Panc1 (cell line): ENCODE measurements around the gene SHISA4. TPM values are rescaled to one million over a fixed set of nuclear protein-coding genes. Genes with fewer than 3 reads are reported as not detected.

ENCODE experiments used
- ATAC-seq: fragments of 200-7000 bp; cut with Tn5 transposase; 2 replicates; pipeline ENCODE4 v1.9.1; 2020; ENCODE audit warnings: mild to moderate bottlenecking, moderate library complexity
- BruUV-seq: library from RNA; stranded (reverse); fragments of 400-500 nt; replicated peaks from 2 replicates; lab custom pipeline; 2021; lab: Mats Ljungman, UMichigan
- CTCF ChIA-PET: fragments of 300-600 bp; sonication (Branson Sonifier 250); formaldehyde crosslinking; loops from one replicate; lab custom pipeline; 2022; ENCODE audit warnings: antibody characterized with exemption; lab: Charles Lee
- POLR2A ChIA-PET: fragments of 300-600 bp; sonication (Branson Sonifier 250); formaldehyde crosslinking; loops from one replicate; lab custom pipeline; 2022; ENCODE audit warnings: antibody characterized with exemption; lab: Charles Lee
- DNase-seq: peaks from one replicate; pipeline ENCODE4 v3.0.0-alpha.2; 2010; ENCODE audit warnings: low read depth, low spot score
- H3K27ac ChIP-seq: 2 replicates; pipeline ENCODE4 v1.5.1; 2011; ENCODE audit warnings: mild to moderate bottlenecking, low read length, inconsistent platforms
- H3K27me3 ChIP-seq: fragments of 200-500 bp; sonication (Bioruptor generic); 2 replicates; pipeline ENCODE4 v1.6.0; 2014; ENCODE audit warnings: low read length, inconsistent platforms; ENCODE audit not compliant: control insufficient read depth, insufficient read depth
- H3K36me3 ChIP-seq: fragments of 200-500 bp; sonication (Bioruptor generic); 2 replicates; pipeline ENCODE4 v1.5.1; 2014; ENCODE audit warnings: inconsistent platforms, mild to moderate bottlenecking, low read length, moderate library complexity; ENCODE audit not compliant: control insufficient read depth, insufficient read depth
- H3K4me1 ChIP-seq: 2 replicates; pipeline ENCODE4 v1.5.1; 2011; ENCODE audit warnings: inconsistent platforms, mild to moderate bottlenecking, low read length, moderate library complexity; ENCODE audit not compliant: control insufficient read depth, insufficient read depth
- H3K4me3 ChIP-seq, 2 experiments: 2 replicates each; pipeline ENCODE4 v1.5.1; 2011 to 2012; ENCODE audit warnings: low read depth in 2 of 2, low read length in 2 of 2, mild to moderate bottlenecking in 2 of 2, inconsistent platforms in 1 of 2, moderate library complexity in 1 of 2
- H3K9me3 ChIP-seq: fragments of 200-500 bp; sonication (Bioruptor generic); 2 replicates; pipeline ENCODE4 v1.5.1; 2014; ENCODE audit warnings: low read depth, mild to moderate bottlenecking, inconsistent platforms, low read length, moderate library complexity; ENCODE audit not compliant: control insufficient read depth, insufficient read depth
- POLR2AphosphoS5 ChIP-seq: IDR thresholded peaks from 2 replicates; pipeline ENCODE4 v1.6.1; 2012; ENCODE audit warnings: mild to moderate bottlenecking, low read depth, low read length, moderate library complexity
- REST ChIP-seq, 2 experiments: IDR thresholded peaks; 2 replicates each; pipeline ENCODE4 v1.6.1; 2011 to 2012; ENCODE audit warnings: low read depth in 2 of 2, control low read depth in 1 of 2, low read length in 1 of 2, mild to moderate bottlenecking in 1 of 2, moderate library complexity in 1 of 2; ENCODE audit not compliant: insufficient read depth in 1 of 2
- SIN3A ChIP-seq: IDR thresholded peaks from 2 replicates; pipeline ENCODE4 v1.6.1; 2012; ENCODE audit warnings: low read depth, mild to moderate bottlenecking, low read length, moderate library complexity, borderline replicate concordance; ENCODE audit not compliant: insufficient read depth
- TCF7L2 ChIP-seq: IDR thresholded peaks from 2 replicates; pipeline ENCODE4 v1.6.1; 2011; ENCODE audit warnings: mild to moderate bottlenecking, low read depth, low read length, inconsistent platforms
- in situ Hi-C: cut with HindIII; loops from 2 replicates; pipeline ENCODE4 v1.10.0; 2016; ENCODE audit warnings: low sequenced_read_pairs, low pct_unique_long_range_greater_than_20kb
- intact Hi-C: fragments of 100-400 bp; cut with micrococcal nuclease; formaldehyde crosslinking; loops from one replicate; pipeline ENCODE4 v1.10.0; 2022; ENCODE audit not compliant: unreplicated experiment
- total RNA-seq: library from RNA; stranded (reverse); gene quantifications from one replicate; pipeline ENCODE4 v1.2.1, GENCODE V29; 2021; ENCODE audit not compliant: unreplicated experiment
- TF ChIP-seq, protein P1 (sequence below): fragments of 450-650 bp; IDR thresholded peaks from 2 replicates; pipeline ENCODE4 v1.5.1; 2017; ENCODE audit warnings: mild to moderate bottlenecking

The SHISA4 gene
- total RNA-seq, 1 experiment from 2014 or later = 38.2 TPM

DNA sequence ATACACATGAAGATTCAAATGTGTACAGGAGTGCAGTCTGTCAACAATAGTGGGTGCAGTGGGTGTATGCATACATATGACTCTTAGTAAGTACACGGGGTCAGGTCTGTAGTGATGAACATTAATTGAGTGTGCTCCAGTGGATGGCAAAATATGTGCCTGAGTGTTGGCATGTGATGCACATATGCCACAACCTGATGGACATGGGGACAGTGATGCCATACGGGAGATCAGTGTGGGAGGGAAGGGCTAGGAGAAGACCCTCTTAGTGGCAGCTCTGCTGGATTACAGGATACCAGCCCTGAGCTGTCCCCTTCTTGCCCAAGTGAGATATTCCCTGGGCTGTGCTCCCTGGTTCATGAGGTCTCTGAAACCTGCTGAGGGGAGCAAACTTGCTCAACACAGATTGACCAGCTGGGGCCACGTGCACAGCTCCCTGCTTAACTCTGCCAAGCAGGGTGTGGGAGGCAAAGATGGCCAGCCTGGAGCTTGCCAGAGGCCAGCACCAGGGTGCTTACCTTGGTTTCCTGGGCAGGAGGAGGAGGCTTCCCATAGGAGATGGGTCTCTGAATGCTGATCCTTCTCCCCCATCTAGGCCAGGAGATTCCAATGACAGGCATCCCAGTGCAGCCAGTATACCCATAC lies 2.2 kb downstream of the SHISA4 start:
- in situ Hi-C loops = no loop called here
- intact Hi-C loops = no loop called here
- H3K4me3 ChIP-seq = no peak overlapping the region
- POLR2A ChIA-PET = no interaction called here
- DNase-seq = no peak
- no peak for TF ChIP-seq SIN3A
- TF ChIP-seq, protein P1, sequence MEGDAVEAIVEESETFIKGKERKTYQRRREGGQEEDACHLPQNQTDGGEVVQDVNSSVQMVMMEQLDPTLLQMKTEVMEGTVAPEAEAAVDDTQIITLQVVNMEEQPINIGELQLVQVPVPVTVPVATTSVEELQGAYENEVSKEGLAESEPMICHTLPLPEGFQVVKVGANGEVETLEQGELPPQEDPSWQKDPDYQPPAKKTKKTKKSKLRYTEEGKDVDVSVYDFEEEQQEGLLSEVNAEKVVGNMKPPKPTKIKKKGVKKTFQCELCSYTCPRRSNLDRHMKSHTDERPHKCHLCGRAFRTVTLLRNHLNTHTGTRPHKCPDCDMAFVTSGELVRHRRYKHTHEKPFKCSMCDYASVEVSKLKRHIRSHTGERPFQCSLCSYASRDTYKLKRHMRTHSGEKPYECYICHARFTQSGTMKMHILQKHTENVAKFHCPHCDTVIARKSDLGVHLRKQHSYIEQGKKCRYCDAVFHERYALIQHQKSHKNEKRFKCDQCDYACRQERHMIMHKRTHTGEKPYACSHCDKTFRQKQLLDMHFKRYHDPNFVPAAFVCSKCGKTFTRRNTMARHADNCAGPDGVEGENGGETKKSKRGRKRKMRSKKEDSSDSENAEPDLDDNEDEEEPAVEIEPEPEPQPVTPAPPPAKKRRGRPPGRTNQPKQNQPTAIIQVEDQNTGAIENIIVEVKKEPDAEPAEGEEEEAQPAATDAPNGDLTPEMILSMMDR = no peak
- no peak for TF ChIP-seq REST (IDR thresholded peaks at IDR 0.05; ENCODE audit: insufficient read depth in 1 of 2, low read depth in 2 of 2, low read length in 1 of 2)
- TF ChIP-seq POLR2AphosphoS5 = no peak
- TF ChIP-seq TCF7L2 = no peak
- no peaks in the 10 kb centered on the region for H3K27me3 ChIP-seq
- H3K27ac ChIP-seq = no peak overlapping the region
- peaks cover 10% of the 10 kb centered on the region for H3K4me1 ChIP-seq
- no TSS peak for BruUV-seq
- CTCF ChIA-PET = no interaction called here
- H3K36me3 ChIP-seq = no peaks in the 10 kb centered on the region
- no peaks in the 10 kb centered on the region for H3K9me3 ChIP-seq
- no peak for ATAC-seq

DNA sequence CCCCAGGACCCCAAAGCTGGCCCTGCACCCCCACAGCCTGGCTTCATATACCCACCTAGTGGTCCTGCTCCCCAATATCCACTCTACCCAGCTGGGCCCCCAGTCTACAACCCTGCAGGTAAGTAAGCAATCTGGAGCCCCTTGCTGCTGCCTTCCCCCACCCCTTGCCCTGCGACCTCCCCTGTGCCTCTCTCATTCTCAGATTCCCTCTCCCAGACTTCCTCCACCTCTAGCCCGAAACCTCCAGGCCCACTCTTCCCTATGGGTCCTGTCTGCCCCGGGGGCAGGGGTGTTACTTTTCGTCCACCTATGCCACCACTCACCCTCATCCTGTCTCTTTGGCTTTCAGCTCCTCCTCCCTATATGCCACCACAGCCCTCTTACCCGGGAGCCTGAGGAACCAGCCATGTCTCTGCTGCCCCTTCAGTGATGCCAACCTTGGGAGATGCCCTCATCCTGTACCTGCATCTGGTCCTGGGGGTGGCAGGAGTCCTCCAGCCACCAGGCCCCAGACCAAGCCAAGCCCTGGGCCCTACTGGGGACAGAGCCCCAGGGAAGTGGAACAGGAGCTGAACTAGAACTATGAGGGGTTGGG lies 2.9 kb downstream of the SHISA4 start:
- Histone ChIP-seq H3K4me3 (no peak overlapping the region), H3K9me3 (no peaks in the 10 kb centered on the region), H3K36me3 (no peaks in the 10 kb centered on the region), H3K27ac (no peak overlapping the region), H3K27me3 (no peaks in the 10 kb centered on the region), H3K4me1 (peaks cover 13% of the 10 kb centered on the region)
- CTCF ChIA-PET = interaction anchor here (0.7 kb wide), 1 partner anchor 213 kb away, joined by 3 read pairs; no protein-coding TSS in a partner anchor
- intact Hi-C loops = no loop called here
- DNase-seq (no peak), ATAC-seq (no peak)
- no peak for TF ChIP-seq POLR2AphosphoS5
- TF ChIP-seq, protein P1 = no peak
- no peak for TF ChIP-seq REST (IDR thresholded peaks at IDR 0.05; ENCODE audit: insufficient read depth in 1 of 2, low read depth in 2 of 2, low read length in 1 of 2)
- no TSS peak for BruUV-seq
- in situ Hi-C loops = no loop called here
- POLR2A ChIA-PET = no interaction called here
